Measurements from ENCODE around the gene ZNF177.

ZNF177 gene

GRCh38 chr19:9430444-9430843 is 67.6 kb downstream of the ZNF177 start:
- no peak for DNase-seq (ENCODE audit: low read depth)
- peaks cover 2% of the 10 kb centered on the region for H3K9me3 ChIP-seq (ENCODE audit: control insufficient read depth, low read length)
- H3K9ac ChIP-seq (ENCODE audit: low read length), result no peak overlapping the region
- no peak overlapping the region for H3K4me3 ChIP-seq (ENCODE audit: low read length)
- peaks cover 9% of the 10 kb centered on the region for H3K4me1 ChIP-seq (ENCODE audit: control insufficient read depth, insufficient read depth, low read length)
- H3K27me3 ChIP-seq (replicated peaks; ENCODE audit: control insufficient read depth, insufficient read depth, low read length), result no peaks in the 10 kb centered on the region
- H3K36me3 ChIP-seq (ENCODE audit: control insufficient read depth, insufficient read depth, low read length, severe bottlenecking), result peaks cover 55% of the 10 kb centered on the region

DNA sequence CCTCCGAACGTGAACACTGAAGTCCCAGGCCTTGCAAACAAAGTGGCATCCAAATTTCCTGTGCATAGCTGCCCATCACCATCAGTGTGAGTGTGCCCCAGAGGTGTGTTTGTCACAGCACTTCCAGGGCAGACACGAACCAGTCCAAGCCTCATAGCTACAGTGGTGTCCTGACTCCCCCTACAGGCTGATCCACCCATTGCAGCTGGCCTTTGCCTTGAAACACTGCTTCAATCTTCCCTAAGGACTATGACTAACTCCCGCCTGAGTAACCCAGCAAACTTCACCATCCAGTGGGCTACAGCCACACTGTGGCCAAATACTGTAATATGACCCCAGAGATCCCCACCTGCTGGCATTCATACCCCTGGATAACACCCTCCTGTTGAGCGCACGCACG is 68.7 kb downstream of the ZNF177 start:
- H3K36me3 ChIP-seq (ENCODE audit: control insufficient read depth, insufficient read depth, low read length, severe bottlenecking), result peaks cover 45% of the 10 kb centered on the region

More for the DNA sequence above, 68.7 kb downstream of the ZNF177 start:
- peak; percentile 43 for DNase-seq (ENCODE audit: low read depth)
- H3K4me3 ChIP-seq (ENCODE audit: low read length), result no peak overlapping the region
- H3K9ac ChIP-seq (ENCODE audit: low read length), result no peak overlapping the region
- H3K27me3 ChIP-seq (replicated peaks; ENCODE audit: control insufficient read depth, insufficient read depth, low read length), result no peaks in the 10 kb centered on the region
- peaks cover 16% of the 10 kb centered on the region for H3K4me1 ChIP-seq (ENCODE audit: control insufficient read depth, insufficient read depth, low read length)
- H3K9me3 ChIP-seq (ENCODE audit: control insufficient read depth, low read length), result peaks cover 2% of the 10 kb centered on the region
